Bronchial epithelial cell (primary cell): ENCODE measurements around the gene GPR107. TPM values are rescaled to one million over a fixed set of nuclear protein-coding genes. Genes with fewer than 3 reads are reported as not detected.

Source experiments
- DNase-seq: peaks from one replicate; pipeline ENCODE4 v3.0.0-alpha.2; 2010; ENCODE audit warnings: low read depth
- FAIRE-seq: peaks from 2 replicates; lab custom pipeline; 2011; peaks lifted over from hg19 to GRCh38; lab: Jason Lieb, UNC
- H3K27me3 ChIP-seq: 2 replicates; pipeline ENCODE4 v1.5.1; 2011; ENCODE audit warnings: low read length; ENCODE audit not compliant: control insufficient read depth, insufficient read depth
- H3K36me3 ChIP-seq: 2 replicates; pipeline ENCODE4 v1.5.1; 2011; ENCODE audit warnings: low read length; ENCODE audit not compliant: control insufficient read depth, insufficient read depth
- H3K4me3 ChIP-seq: 2 replicates; pipeline ENCODE4 v1.5.1; 2011; ENCODE audit warnings: mild to moderate bottlenecking, low read depth, low read length, control low read depth
- CTCF ChIP-seq: IDR thresholded peaks from 2 replicates; pipeline ENCODE4 v1.5.1; 2011; ENCODE audit warnings: mild to moderate bottlenecking, moderate library complexity, low read length, control low read depth, inconsistent platforms; ENCODE audit not compliant: insufficient read depth, severe bottlenecking
- total RNA-seq: library from RNA; depleted of rRNA; stranded (reverse); fragments of >200 nt; gene quantifications from 2 replicates; pipeline ENCODE4 v1.2.1, GENCODE V29; 2014

Gene GPR107
- total RNA-seq, 1 donor from 2014 or later = 21.6 TPM

GRCh38 chr9:130185490-130186031, 131.9 kb downstream of the GPR107 start:
- Histone ChIP-seq H3K36me3 (peaks cover 4% of the 10 kb centered on the region), H3K27me3 (no peaks in the 10 kb centered on the region), H3K4me3 (no peak overlapping the region)
- FAIRE-seq (no peak), DNase-seq (no peak)
- TF ChIP-seq CTCF = no peak

- DNase-seq (no peak), FAIRE-seq (no peak)
- Histone ChIP-seq H3K27me3 (no peaks in the 10 kb centered on the region), H3K4me3 (no peak overlapping the region), H3K36me3 (peaks cover 4% of the 10 kb centered on the region)
- TF ChIP-seq CTCF = no peak
Observed at GRCh38 chr9:130186051-130186450, 132.3 kb downstream of the GPR107 start.

GRCh38 chr9:130186839-130187522, 133.3 kb downstream of the GPR107 start:
- H3K36me3 ChIP-seq = peaks cover 4% of the 10 kb centered on the region
- no peak for TF ChIP-seq CTCF
- no peaks in the 10 kb centered on the region for H3K27me3 ChIP-seq
- DNase-seq (peak; percentile 73), FAIRE-seq (no peak)
- H3K4me3 ChIP-seq = peak overlapping the region; percentile 31

GRCh38 chr9:130187523-130187846, 133.8 kb downstream of the GPR107 start:
- Histone ChIP-seq H3K4me3 (no peak overlapping the region), H3K27me3 (no peaks in the 10 kb centered on the region), H3K36me3 (peaks cover 2% of the 10 kb centered on the region)
- TF ChIP-seq CTCF = no peak
- DNase-seq (no peak), FAIRE-seq (no peak)

- Histone ChIP-seq H3K27me3 (no peaks in the 10 kb centered on the region), H3K36me3 (peaks cover 2% of the 10 kb centered on the region), H3K4me3 (no peak overlapping the region)
- no peak for TF ChIP-seq CTCF
- DNase-seq = no peak
- FAIRE-seq = no peak
Observed at GRCh38 chr9:130188860-130189481, 135.3 kb downstream of the GPR107 start.

Other genes starting within 250 kb of the GPR107 start
- gene TOR1A, start 229.8 kb upstream of the GPR107 start, total RNA-seq = 12.7 and 19.2 TPM in 2 replicates
- 55.8 and 65.8 TPM in 2 replicates for gene C9orf78, start 218.6 kb upstream of the GPR107 start, total RNA-seq
- 5.5 and 6.7 TPM in 2 replicates for gene USP20, start 218.4 kb upstream of the GPR107 start, total RNA-seq
- 13.4 and 15.7 TPM in 2 replicates for gene FNBP1, start 10.7 kb upstream of the GPR107 start, total RNA-seq
- gene NCS1, start 118.5 kb downstream of the GPR107 start, total RNA-seq = 22.9 and 26.6 TPM in 2 replicates
- under 0.01 TPM in 2 replicates for gene HMCN2, start 211.9 kb downstream of the GPR107 start, total RNA-seq